ENCODE measurements around the gene APC2.

The APC2 gene

DNA sequence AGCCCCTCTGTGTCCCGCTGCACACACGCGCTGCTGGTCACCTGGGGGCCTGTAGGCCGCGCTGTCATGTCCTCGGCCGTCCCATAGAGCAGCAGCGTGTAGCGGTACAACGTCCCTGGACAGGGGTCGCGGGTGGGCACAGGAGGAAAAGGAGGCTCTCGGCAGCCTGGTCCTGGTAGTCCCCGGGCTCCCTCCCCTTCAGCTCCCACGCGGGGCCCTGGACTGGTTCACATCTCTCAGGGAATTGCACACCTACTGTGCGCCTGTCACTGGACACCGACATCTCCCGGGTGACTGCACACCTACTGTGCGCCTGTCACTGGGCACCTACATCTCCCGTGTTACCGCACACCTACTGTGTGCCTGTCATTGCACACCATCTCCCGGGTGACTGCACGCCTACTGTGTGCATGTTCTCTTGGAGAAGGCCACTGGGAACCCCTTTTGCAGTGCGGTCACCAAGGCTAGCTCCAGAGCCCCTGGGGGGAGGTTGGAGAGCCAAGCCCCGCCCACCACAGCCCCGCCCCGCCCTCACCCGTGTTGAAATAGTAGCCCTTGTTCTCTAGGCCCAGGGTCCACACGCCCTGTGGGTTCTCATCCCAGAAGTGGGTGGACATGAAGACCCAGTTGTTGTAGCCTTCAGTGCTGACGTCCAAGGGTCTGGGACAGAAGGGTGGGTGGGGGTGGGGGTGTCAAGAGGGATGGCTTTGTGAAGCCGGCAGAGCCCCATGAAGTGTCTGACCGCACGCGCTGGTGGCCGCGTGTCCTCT is 32.6 kb downstream of the APC2 start:
- Mint-ChIP-seq H3K4me3 (no peak overlapping the region), H3K9me3 (no peaks in the 10 kb centered on the region), H3K36me3 (peaks cover 11% of the 10 kb centered on the region), H3K4me1 (peaks cover 8% of the 10 kb centered on the region), H3K27ac (no peak overlapping the region)
- no peak for DNase-seq (ENCODE audit: low spot score in 2 of 2)
- no peak for ATAC-seq

DNA sequence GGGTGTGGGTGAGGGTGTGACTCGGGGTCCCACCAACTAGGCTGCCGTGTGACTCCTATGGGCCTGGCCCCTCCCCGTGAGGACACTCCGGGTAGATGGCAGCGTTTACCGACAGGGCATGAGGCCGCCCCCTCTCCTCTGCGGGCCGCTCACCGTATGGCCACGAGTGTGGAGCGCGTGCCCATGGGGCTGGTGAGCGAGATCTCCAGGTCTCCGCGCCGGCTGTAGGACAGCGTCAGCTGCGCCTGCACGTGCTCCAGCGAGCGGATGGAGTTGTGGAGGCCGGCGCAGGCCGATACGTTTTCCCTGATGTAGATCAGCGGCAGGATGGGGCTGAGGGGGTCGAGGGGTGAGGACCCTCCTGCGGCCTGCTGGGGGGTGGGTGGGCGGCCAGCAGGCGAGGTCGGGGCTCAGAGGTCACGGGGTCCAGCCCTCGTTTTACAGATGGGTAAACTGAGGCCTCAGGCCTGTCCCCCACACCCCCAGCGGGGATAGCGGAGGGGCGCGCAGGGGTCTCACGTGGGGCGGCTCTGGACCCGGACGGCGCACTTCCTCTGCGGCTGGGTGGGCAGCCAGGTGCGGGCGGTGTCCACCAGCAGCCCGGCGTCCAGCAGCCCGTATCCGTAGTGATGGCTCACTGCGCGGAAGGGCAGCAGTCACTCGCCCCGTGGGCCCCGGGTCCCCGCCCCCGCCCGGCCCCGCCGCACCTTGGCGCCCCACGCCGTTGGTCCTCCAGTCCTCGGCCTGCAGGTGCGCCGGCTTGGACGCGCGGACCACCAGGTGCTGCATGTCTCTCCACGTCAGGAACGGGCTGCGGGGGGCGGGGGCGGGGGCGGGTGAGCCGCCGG is 33.4 kb downstream of the APC2 start:
- H3K36me3 Mint-ChIP-seq = peaks cover 11% of the 10 kb centered on the region
- peaks cover 8% of the 10 kb centered on the region for H3K4me1 Mint-ChIP-seq
- H3K27ac Mint-ChIP-seq = no peak overlapping the region
- DNase-seq (ENCODE audit: low spot score in 2 of 2) (no peak), ATAC-seq (no peak)
- H3K9me3 Mint-ChIP-seq = no peaks in the 10 kb centered on the region
- H3K4me3 Mint-ChIP-seq = no peak overlapping the region

DNA sequence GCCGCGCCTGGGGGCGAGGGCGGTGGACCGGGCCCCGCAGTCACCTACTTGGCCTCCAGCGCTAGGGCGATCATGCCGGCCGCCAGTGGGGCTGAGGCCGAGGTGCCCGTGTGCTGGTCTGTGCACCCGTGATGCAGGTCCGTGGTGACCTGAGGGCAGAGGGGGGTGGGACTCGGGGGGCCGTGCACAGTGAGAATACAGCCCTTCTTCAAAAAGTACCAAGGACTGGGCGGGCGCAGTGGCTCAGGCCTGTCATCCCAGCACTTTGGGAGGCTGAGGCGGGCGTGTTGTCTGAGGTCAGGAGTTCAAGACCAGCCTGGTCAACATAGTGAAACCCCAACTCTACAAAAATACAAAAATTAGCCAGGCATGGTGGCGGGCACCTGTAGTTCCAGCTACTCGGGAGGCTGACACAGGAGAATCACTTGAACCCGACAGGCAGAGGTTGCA is 34.1 kb downstream of the APC2 start:
- H3K9me3 Mint-ChIP-seq = no peaks in the 10 kb centered on the region
- H3K4me3 Mint-ChIP-seq = no peak overlapping the region
- no peak overlapping the region for H3K27ac Mint-ChIP-seq
- peaks cover 5% of the 10 kb centered on the region for H3K4me1 Mint-ChIP-seq
- ATAC-seq (no peak), DNase-seq (ENCODE audit: low spot score in 2 of 2) (no peak)
- peaks cover 8% of the 10 kb centered on the region for H3K36me3 Mint-ChIP-seq

DNA sequence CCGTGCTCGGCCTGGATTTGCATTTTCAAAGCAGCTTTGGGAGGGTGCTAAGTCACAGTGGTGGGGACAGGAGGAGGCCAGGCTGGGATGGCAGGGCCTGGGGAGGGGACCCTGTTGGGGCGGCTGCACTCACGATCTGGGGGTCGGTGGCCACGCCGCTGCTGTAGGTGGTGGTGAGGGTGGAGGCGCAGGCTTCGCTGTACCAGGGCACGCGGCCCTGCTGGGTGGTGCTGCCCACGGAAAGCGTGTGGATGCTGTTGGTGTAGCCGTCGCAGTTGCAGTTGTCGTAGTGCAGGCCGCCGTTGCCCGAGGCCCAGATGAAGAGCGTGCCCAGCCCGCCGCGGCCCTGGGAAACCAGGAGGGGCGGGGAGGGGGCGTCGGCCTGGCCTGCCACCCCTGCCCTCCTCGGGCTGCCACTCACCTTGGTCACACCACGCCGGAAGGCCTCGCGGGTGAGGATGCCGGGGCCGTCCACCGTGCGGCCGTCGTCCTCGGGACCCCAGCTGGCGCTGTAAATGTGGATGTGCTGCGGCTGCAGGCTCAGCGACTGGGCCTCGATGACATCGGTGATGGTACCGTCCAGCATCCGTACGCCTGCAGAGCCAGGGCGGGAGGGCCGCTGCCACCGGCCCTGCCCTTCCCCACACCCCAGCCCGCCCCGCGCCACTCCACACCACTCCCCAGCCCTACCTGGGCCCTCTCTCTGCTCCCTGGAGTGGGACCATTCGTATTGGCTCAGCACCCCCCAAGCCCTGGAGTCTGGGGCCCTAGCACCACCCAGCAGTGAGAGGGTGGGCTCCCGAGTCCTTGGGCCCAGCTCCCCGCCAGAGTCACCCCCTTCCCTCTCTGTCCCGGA is 37.0 kb downstream of the APC2 start:
- no peak for ATAC-seq
- DNase-seq (ENCODE audit: low spot score in 2 of 2) = no peak
- peaks cover 11% of the 10 kb centered on the region for H3K36me3 Mint-ChIP-seq
- no peak overlapping the region for H3K4me3 Mint-ChIP-seq
- H3K9me3 Mint-ChIP-seq = no peaks in the 10 kb centered on the region
- no peak overlapping the region for H3K27ac Mint-ChIP-seq
- H3K4me1 Mint-ChIP-seq = peaks cover 17% of the 10 kb centered on the region

DNA sequence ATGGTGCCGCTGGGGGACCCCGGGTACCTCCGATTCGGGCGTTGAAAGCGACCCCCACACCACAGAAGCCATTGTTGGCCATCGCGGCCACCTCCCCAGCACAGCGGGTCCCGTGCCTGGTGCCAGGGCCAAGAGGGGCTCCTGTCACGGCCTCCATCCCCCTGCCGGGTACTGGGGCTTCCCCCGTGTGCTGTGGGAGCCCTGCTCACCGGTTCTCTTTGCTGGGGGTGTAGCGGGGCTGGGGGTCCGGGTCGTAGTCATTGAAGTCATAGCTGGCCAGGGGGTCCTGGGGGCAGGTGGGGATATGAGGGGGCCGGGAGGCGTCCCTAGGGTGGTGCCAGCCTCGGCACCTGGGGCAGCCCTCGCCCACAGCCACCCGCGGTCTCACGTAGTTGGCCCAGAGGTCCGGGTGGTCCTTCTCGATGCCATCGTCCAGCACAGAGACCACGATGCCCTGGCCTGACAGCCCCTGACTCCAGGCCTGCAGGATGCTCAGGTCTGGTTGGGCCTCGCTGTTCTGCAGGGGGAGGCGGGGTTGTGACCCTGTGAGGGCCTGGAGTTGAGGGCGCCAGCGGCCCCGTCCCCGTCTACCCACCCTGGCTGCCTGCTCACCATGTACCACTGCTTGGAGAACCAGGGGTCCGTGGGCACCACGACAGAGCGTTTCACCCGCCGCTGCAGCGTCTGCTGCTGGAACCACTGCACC is 37.8 kb downstream of the APC2 start:
- no peak overlapping the region for H3K4me3 Mint-ChIP-seq

DNA sequence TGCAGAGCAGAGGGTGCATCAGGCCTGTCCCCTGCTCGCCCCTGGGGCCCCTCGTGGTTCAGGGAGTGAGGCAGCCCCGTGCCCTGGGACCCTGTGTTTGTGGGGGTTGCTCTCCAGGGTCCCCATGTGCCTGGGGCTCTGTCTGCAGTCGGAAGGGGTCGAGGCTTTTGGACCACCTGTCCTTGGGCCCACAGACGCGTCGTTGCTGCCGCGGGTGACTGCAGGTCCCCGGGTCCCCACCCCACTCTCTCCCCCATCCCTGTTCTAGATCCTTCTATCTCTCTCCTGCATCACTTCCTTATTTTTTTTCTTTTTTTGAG is 38.3 kb downstream of the APC2 start:
- Mint-ChIP-seq H3K4me3 (no peak overlapping the region), H3K36me3 (peaks cover 14% of the 10 kb centered on the region), H3K9me3 (no peaks in the 10 kb centered on the region), H3K4me1 (peaks cover 19% of the 10 kb centered on the region), H3K27ac (no peak overlapping the region)
- DNase-seq (ENCODE audit: low spot score in 2 of 2) (no peak), ATAC-seq (no peak)

More for the DNA sequence above, 37.8 kb downstream of the APC2 start:
- no peak for DNase-seq (ENCODE audit: low spot score in 2 of 2)
- peaks cover 14% of the 10 kb centered on the region for H3K36me3 Mint-ChIP-seq
- H3K27ac Mint-ChIP-seq = no peak overlapping the region
- H3K9me3 Mint-ChIP-seq = no peaks in the 10 kb centered on the region
- no peak for ATAC-seq
- peaks cover 19% of the 10 kb centered on the region for H3K4me1 Mint-ChIP-seq

DNA sequence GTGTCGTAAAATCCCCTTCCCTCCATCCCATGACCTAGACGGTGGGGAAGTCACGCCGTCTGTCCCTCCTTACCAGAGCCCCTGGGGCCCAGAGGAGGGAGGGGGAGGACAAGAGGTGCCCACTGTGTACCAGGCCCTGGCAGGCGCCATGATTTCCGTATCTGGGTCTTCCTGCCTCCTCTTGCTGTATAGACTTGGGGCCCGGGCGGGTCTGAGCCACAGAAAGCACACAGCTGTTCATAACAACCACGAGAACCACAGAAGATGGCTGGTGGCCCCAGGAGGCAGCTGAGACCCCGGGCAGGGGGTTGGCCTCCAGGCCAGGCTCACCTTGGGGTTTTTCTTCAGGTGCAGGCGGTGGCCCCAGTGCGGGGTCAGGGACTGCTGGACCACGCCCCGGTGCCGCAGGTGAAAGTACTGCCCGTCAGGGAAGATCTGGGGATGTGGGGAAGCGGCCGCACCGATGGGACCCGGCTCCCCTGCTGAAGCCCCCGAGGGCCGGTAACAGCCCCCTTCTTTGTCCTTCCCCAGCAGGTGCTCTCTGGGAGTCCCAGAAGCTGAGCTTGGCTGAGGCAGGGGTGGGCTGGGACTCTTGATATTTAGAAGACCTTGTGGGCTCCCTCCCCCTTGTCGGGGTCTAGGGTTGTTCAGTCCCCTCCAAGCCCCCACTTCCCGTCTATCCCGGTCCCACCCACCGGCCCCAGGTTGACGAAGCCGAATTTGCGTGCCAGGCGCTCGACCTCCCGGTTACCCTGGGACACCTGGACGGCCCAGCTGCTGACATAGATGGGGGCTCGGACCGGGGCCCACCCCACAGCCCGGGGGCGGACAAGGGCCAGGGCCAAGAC is 39.8 kb downstream of the APC2 start:
- peak overlapping the region; percentile 76 for H3K4me3 Mint-ChIP-seq
- H3K36me3 Mint-ChIP-seq = peaks cover 14% of the 10 kb centered on the region
- peaks cover 19% of the 10 kb centered on the region for H3K4me1 Mint-ChIP-seq
- DNase-seq (ENCODE audit: low spot score in 2 of 2) (no peak), ATAC-seq (no peak)
- no peaks in the 10 kb centered on the region for H3K9me3 Mint-ChIP-seq
- H3K27ac Mint-ChIP-seq = no peak overlapping the region

DNA sequence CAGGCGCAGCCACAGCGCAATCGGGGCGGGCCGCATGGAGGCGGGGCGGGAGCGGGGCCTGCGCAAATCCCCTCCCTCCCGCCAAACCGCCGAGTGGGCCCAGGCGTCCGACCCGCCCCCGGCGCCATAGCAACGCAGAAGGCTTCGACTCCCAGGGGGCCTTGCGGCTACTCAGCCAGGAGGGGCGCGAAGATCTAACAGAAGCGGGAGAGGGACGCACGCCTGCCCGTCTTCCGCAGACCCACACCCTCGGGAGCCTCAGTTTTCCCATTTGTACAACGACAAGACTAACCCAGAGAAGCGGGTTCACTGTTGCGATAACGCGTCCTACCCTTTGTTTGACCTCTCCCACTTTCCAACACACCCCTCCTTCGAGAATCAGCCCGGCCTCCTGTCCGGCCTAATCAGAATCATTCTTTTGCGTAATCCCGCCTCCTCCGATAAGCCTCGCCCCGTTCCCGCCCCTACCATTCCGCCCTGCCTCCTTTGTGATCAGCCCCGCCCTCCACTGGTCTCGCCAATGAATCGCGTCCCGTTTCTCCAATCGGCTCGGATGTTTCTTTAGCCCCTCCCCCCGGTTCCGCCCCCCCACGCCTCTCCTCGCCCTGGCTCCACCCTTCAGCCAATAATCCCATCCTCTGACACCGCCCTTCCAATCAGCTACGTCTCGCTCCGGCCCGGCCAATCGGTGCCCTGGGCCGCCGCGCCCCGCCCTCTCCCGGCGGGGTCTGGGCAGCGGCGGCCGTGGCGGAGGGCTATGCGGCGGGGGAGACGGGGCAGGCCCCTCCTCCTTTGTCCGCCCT is 40.6 kb downstream of the APC2 start, which contains the start of gene PCSK4:
Gene PCSK4 (minus strand): TSS at position 40 of the 803 bp plus-strand sequence. CDS start 4 bp downstream, at position 36.
- no peaks in the 10 kb centered on the region for H3K9me3 Mint-ChIP-seq
- DNase-seq (ENCODE audit: low spot score in 2 of 2) (peak; percentile 86 to 98), ATAC-seq (peak; percentile 92)
- peaks cover 19% of the 10 kb centered on the region for H3K4me1 Mint-ChIP-seq
- H3K4me3 Mint-ChIP-seq = peak within 1 kb of the TSS; percentile 76
- H3K36me3 Mint-ChIP-seq = peaks cover 14% of the 10 kb centered on the region
- peak within 1 kb of the TSS; percentile 62 for H3K27ac Mint-ChIP-seq

DNA sequence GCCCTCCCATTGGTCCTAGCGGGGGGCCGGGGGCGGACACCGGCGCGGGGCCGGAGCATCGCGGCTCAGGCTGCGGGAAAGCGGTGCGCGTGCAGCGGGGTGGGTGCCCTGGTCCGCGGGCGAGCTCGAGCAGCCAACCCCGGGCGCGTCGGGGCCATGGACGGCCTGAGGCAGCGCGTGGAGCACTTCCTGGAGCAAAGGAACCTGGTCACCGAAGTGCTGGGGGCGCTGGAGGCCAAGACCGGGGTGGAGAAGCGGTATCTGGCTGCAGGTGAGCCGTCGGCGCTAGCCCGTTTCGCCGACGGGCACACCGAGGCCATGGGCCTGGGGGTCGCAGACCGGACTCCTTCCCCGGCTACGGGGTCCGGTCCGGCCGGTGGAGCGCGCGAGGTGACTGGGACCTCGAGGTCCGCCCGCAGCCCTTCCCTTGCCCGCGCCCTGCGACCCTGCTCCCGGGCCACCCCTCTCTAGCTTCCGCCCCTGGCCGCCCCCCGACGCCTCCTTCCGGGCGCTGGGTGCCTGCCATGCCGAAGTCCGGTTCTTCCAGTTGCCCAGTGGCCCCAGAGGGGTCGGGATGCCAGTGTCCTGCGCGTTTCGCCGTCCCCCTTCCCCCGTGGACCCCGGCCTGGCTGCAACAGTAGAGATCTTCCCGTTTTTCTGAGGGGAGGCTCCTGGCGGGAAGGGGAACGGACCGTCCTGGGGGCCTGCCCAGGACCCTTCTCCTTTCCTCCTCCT is 41.4 kb downstream of the APC2 start, which contains the start of gene REEP6:
Gene REEP6 (plus strand): TSS at position 68 of the 735 bp plus-strand sequence. CDS start 89 bp downstream, at position 157.
- Mint-ChIP-seq H3K9me3 (no peaks in the 10 kb centered on the region), H3K4me3 (peak within 1 kb of the TSS; percentile 76), H3K27ac (peak within 1 kb of the TSS; percentile 62), H3K36me3 (peaks cover 14% of the 10 kb centered on the region), H3K4me1 (peaks cover 19% of the 10 kb centered on the region)
- no peak for DNase-seq (ENCODE audit: low spot score in 2 of 2)
- ATAC-seq = no peak

DNA sequence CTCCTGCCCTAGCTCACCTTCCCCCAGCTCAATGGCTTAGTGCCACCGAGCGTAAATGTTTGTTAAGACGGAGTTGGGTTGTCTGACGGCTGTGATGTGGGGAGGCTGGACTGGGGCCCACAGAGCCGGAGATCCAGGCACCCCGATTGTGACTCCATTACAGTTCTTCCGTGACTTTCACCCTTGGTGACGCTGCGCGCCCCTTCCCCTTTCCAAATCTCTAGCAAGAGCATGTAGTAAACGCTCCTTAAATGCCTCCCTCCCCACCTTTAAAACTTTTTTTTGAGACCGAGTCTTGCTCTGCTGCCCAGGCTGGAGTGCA is 41.9 kb downstream of the APC2 start:
- Mint-ChIP-seq H3K36me3 (peaks cover 14% of the 10 kb centered on the region), H3K27ac (no peak overlapping the region), H3K9me3 (no peaks in the 10 kb centered on the region)

DNA sequence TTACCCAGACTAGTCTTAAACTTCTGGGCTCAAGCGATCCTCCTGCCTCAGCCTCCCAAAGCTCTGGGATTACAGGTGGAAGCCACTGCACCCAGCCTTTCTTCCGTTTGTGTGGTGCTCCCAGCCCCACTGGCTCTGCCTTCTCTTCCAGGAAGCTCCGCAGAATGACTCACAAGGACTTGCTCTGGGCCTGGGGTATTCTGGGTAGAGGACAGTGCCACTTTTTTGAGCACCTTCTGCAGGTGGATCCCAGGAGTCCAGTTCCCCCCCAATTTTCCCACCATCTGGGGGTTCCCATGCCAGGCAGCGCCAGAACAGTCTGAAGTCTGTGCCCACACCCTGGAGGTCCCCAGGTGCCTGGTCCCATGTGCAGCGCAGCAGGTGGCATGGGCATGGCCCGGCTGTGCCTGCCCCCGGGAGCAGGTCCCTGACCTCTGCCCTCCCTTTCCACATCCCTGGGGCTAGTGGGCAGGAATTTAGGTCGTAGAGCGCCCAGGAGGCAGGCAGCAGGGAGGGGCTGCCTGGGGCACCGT is 42.6 kb downstream of the APC2 start:
- Mint-ChIP-seq H3K27ac (no peak overlapping the region), H3K9me3 (no peaks in the 10 kb centered on the region), H3K4me1 (peaks cover 19% of the 10 kb centered on the region), H3K4me3 (peak overlapping the region; percentile 76), H3K36me3 (peaks cover 14% of the 10 kb centered on the region)
- no peak for DNase-seq (ENCODE audit: low spot score in 2 of 2)
- no peak for ATAC-seq

More for the DNA sequence above, 41.9 kb downstream of the APC2 start:
- H3K4me1 Mint-ChIP-seq = peaks cover 19% of the 10 kb centered on the region
- ATAC-seq (no peak), DNase-seq (ENCODE audit: low spot score in 2 of 2) (no peak)
- H3K4me3 Mint-ChIP-seq = peak overlapping the region; percentile 76

DNA sequence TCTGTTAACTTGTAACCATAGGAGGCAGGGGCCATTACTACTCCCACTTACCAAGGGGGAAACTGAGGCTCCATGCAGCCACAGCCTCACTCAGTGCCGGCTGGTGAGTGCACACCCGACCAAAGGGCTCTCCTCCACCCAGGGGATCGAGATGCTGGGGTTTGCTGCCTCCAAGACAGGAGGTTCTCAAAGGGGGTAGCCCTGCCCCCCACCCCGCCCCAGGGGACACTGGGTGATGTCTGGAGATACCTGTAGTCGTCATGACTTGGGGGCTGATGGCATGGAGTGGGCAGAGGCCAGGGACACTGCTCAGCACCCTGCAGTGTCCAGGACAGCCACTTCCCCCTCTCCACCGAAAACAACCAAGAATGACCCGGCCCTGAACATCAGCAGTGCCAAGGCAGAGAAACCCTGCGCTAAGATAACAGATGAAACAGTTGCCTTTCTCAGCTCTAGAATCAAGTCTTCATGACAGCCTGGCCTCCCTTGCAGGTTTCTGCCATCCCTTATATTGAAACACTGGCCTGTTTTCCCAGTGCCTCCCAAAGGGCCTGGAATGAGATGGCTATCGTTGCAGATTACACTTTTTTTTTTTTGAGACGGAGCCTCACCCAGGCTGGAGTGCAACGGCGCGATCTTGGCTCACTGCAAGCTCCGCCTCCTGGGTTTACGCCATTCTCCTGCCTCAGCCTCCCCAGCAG is 44.3 kb downstream of the APC2 start:
- H3K27ac Mint-ChIP-seq = no peak overlapping the region
- H3K4me3 Mint-ChIP-seq = no peak overlapping the region
- H3K36me3 Mint-ChIP-seq = peaks cover 14% of the 10 kb centered on the region
- DNase-seq (ENCODE audit: low spot score in 2 of 2) = no peak
- ATAC-seq = no peak
- H3K9me3 Mint-ChIP-seq = no peaks in the 10 kb centered on the region
- peaks cover 19% of the 10 kb centered on the region for H3K4me1 Mint-ChIP-seq
